IPS-18a (cell line): ENCODE data around the gene ARHGEF10L.

Source experiments
- H3K27ac ChIP-seq: one replicate; pipeline ENCODE4 v1.5.1; 2013; ENCODE audit warnings: low read length
- H3K27me3 ChIP-seq: one replicate; pipeline ENCODE4 v1.6.1; 2013; ENCODE audit warnings: mild to moderate bottlenecking, low read length; ENCODE audit not compliant: control insufficient read depth, insufficient read depth
- H3K36me3 ChIP-seq: one replicate; pipeline ENCODE4 v1.6.1; 2013; ENCODE audit warnings: low read depth, low read length; ENCODE audit not compliant: control insufficient read depth
- H3K4me1 ChIP-seq: one replicate; pipeline ENCODE4 v1.6.1; 2013; ENCODE audit warnings: low read depth, low read length; ENCODE audit not compliant: control insufficient read depth
- H3K4me3 ChIP-seq: one replicate; pipeline ENCODE4 v1.5.1; 2013; ENCODE audit warnings: low read length
- H3K9ac ChIP-seq: one replicate; pipeline ENCODE4 v1.6.1; 2013; ENCODE audit warnings: mild to moderate bottlenecking, low read length, moderate library complexity
- H3K9me3 ChIP-seq: one replicate; pipeline ENCODE4 v1.6.1; 2013; ENCODE audit warnings: low read depth, low read length; ENCODE audit not compliant: control insufficient read depth

ARHGEF10L gene

GRCh38 chr1:17649371-17650106, 110.0 kb downstream of the ARHGEF10L start:
- H3K27me3 ChIP-seq, result no peaks in the 10 kb centered on the region
- H3K4me3 ChIP-seq, result no peak overlapping the region
- no peaks in the 10 kb centered on the region for H3K9me3 ChIP-seq
- no peak overlapping the region for H3K27ac ChIP-seq
- no peaks in the 10 kb centered on the region for H3K36me3 ChIP-seq
- H3K4me1 ChIP-seq, result no peaks in the 10 kb centered on the region
- H3K9ac ChIP-seq, result no peak overlapping the region

GRCh38 chr1:17653276-17653675, 113.8 kb downstream of the ARHGEF10L start:
- Histone ChIP-seq H3K36me3 (peaks cover 12% of the 10 kb centered on the region), H3K4me3 (no peak overlapping the region), H3K9me3 (no peaks in the 10 kb centered on the region), H3K4me1 (no peaks in the 10 kb centered on the region), H3K27ac (no peak overlapping the region), H3K9ac (no peak overlapping the region), H3K27me3 (no peaks in the 10 kb centered on the region)

- H3K9ac ChIP-seq, result no peak overlapping the region
- H3K4me3 ChIP-seq, result no peak overlapping the region
Observed at GRCh38 chr1:17653728-17654351, 114.3 kb downstream of the ARHGEF10L start.

GRCh38 chr1:17654519-17654918, 115.0 kb downstream of the ARHGEF10L start:
- Histone ChIP-seq H3K9me3 (no peaks in the 10 kb centered on the region), H3K4me3 (no peak overlapping the region), H3K36me3 (peaks cover 23% of the 10 kb centered on the region), H3K27me3 (no peaks in the 10 kb centered on the region), H3K4me1 (no peaks in the 10 kb centered on the region), H3K9ac (no peak overlapping the region), H3K27ac (no peak overlapping the region)

More at GRCh38 chr1:17653728-17654351, 114.3 kb downstream of the ARHGEF10L start:
- Histone ChIP-seq H3K9me3 (no peaks in the 10 kb centered on the region), H3K27me3 (no peaks in the 10 kb centered on the region), H3K4me1 (no peaks in the 10 kb centered on the region), H3K36me3 (peaks cover 18% of the 10 kb centered on the region), H3K27ac (no peak overlapping the region)

- Histone ChIP-seq H3K4me3 (no peak overlapping the region), H3K9me3 (no peaks in the 10 kb centered on the region), H3K27me3 (no peaks in the 10 kb centered on the region), H3K27ac (no peak overlapping the region), H3K9ac (no peak overlapping the region), H3K4me1 (no peaks in the 10 kb centered on the region), H3K36me3 (peaks cover 23% of the 10 kb centered on the region)
Observed at GRCh38 chr1:17655169-17655568, 115.7 kb downstream of the ARHGEF10L start.

- no peaks in the 10 kb centered on the region for H3K27me3 ChIP-seq
- H3K4me3 ChIP-seq, result no peak overlapping the region
- H3K9ac ChIP-seq, result no peak overlapping the region
- peaks cover 23% of the 10 kb centered on the region for H3K36me3 ChIP-seq
- no peaks in the 10 kb centered on the region for H3K4me1 ChIP-seq
- no peak overlapping the region for H3K27ac ChIP-seq
- no peaks in the 10 kb centered on the region for H3K9me3 ChIP-seq
Observed at GRCh38 chr1:17655922-17656321, 116.4 kb downstream of the ARHGEF10L start.

- H3K36me3 ChIP-seq, result peaks cover 23% of the 10 kb centered on the region
- H3K27ac ChIP-seq, result no peak overlapping the region
- H3K4me1 ChIP-seq, result no peaks in the 10 kb centered on the region
- no peaks in the 10 kb centered on the region for H3K27me3 ChIP-seq
- no peak overlapping the region for H3K9ac ChIP-seq
- H3K4me3 ChIP-seq, result no peak overlapping the region
- no peaks in the 10 kb centered on the region for H3K9me3 ChIP-seq
Observed at GRCh38 chr1:17657436-17657835, 117.9 kb downstream of the ARHGEF10L start.

- peaks cover 23% of the 10 kb centered on the region for H3K36me3 ChIP-seq
Observed at GRCh38 chr1:17658837-17659236, 119.3 kb downstream of the ARHGEF10L start.

GRCh38 chr1:17661546-17662157, 122.2 kb downstream of the ARHGEF10L start:
- H3K9me3 ChIP-seq, result no peaks in the 10 kb centered on the region
- H3K4me1 ChIP-seq, result no peaks in the 10 kb centered on the region
- H3K27me3 ChIP-seq, result no peaks in the 10 kb centered on the region
- peaks cover 27% of the 10 kb centered on the region for H3K36me3 ChIP-seq
- H3K9ac ChIP-seq, result no peak overlapping the region
- no peak overlapping the region for H3K27ac ChIP-seq
- H3K4me3 ChIP-seq, result no peak overlapping the region

More at GRCh38 chr1:17658837-17659236, 119.3 kb downstream of the ARHGEF10L start:
- H3K4me1 ChIP-seq, result no peaks in the 10 kb centered on the region
- H3K27me3 ChIP-seq, result no peaks in the 10 kb centered on the region
- no peak overlapping the region for H3K27ac ChIP-seq
- H3K9ac ChIP-seq, result no peak overlapping the region
- no peak overlapping the region for H3K4me3 ChIP-seq
- H3K9me3 ChIP-seq, result no peaks in the 10 kb centered on the region

- Histone ChIP-seq H3K27me3 (no peaks in the 10 kb centered on the region), H3K9ac (no peak overlapping the region), H3K36me3 (peaks cover 27% of the 10 kb centered on the region), H3K4me3 (no peak overlapping the region), H3K4me1 (no peaks in the 10 kb centered on the region), H3K9me3 (no peaks in the 10 kb centered on the region), H3K27ac (no peak overlapping the region)
Observed at GRCh38 chr1:17662296-17662695, 122.8 kb downstream of the ARHGEF10L start.

- H3K9ac ChIP-seq, result no peak overlapping the region
Observed at GRCh38 chr1:17662786-17663185, 123.3 kb downstream of the ARHGEF10L start.

More at GRCh38 chr1:17662786-17663185, 123.3 kb downstream of the ARHGEF10L start:
- Histone ChIP-seq H3K27me3 (no peaks in the 10 kb centered on the region), H3K36me3 (peaks cover 27% of the 10 kb centered on the region), H3K4me3 (no peak overlapping the region), H3K4me1 (no peaks in the 10 kb centered on the region), H3K9me3 (no peaks in the 10 kb centered on the region), H3K27ac (no peak overlapping the region)
